A673 (cell line): ENCODE data around the gene PER3. TPM values are rescaled to one million over a fixed set of nuclear protein-coding genes. Genes with fewer than 3 reads are reported as not detected.

Experiments
- BruUV-seq: library from RNA; stranded (reverse); fragments of 400-500 nt; replicated peaks from 2 replicates; lab custom pipeline; 2021; lab: Mats Ljungman, UMichigan
- CTCF ChIA-PET: fragments of 300-600 bp; sonication (Branson Sonifier 250); formaldehyde crosslinking; loops from one replicate; lab custom pipeline; 2022; ENCODE audit warnings: antibody characterized with exemption; lab: Charles Lee
- POLR2A ChIA-PET: fragments of 300-600 bp; sonication (Branson Sonifier 250); formaldehyde crosslinking; loops from one replicate; lab custom pipeline; 2022; ENCODE audit warnings: antibody characterized with exemption; ENCODE audit not compliant: low non-redundant PET; lab: Charles Lee
- DNase-seq: peaks from one replicate; pipeline ENCODE4 v3.0.0-alpha.2; 2015; ENCODE audit warnings: low spot score
- H3K27ac ChIP-seq: fragments of 200-600 bp; sonication (generic); 2 replicates; pipeline ENCODE4 v1.5.1; 2016; ENCODE audit warnings: mixed run types, low read depth, mild to moderate bottlenecking, mixed read lengths, antibody characterized with exemption, low read length; ENCODE audit not compliant: poor library complexity, severe bottlenecking
- H3K27me3 ChIP-seq: fragments of 200-600 bp; sonication (generic); replicated peaks from 2 replicates; pipeline ENCODE4 v1.6.1; 2017; ENCODE audit warnings: mixed run types, low read depth, mild to moderate bottlenecking, mixed read lengths, antibody characterized with exemption, low read length; ENCODE audit not compliant: insufficient read depth, poor library complexity
- H3K36me3 ChIP-seq: fragments of 200-600 bp; sonication (generic); 2 replicates; pipeline ENCODE4 v1.6.1; 2016; ENCODE audit warnings: mixed run types, mild to moderate bottlenecking, mixed read lengths, antibody characterized with exemption, low read length; ENCODE audit not compliant: insufficient read depth, poor library complexity, severe bottlenecking
- H3K4me1 ChIP-seq: fragments of 200-600 bp; sonication (generic); 2 replicates; pipeline ENCODE4 v1.6.1; 2017; ENCODE audit warnings: mixed run types, mild to moderate bottlenecking, mixed read lengths, antibody characterized with exemption, low read length; ENCODE audit not compliant: insufficient read depth, poor library complexity, severe bottlenecking
- H3K4me3 ChIP-seq: fragments of 200-600 bp; sonication (generic); 2 replicates; pipeline ENCODE4 v1.5.1; 2016; ENCODE audit warnings: low read depth, mixed run types, mild to moderate bottlenecking, mixed read lengths, low read length; ENCODE audit not compliant: poor library complexity, severe bottlenecking
- H3K9me3 ChIP-seq: fragments of 200-600 bp; sonication (generic); 2 replicates; pipeline ENCODE4 v1.6.1; 2016; ENCODE audit warnings: mixed run types, low read depth, mild to moderate bottlenecking, mixed read lengths, antibody characterized with exemption, low read length; ENCODE audit not compliant: poor library complexity, severe bottlenecking
- CTCF ChIP-seq: fragments of 300-800, 200-600 bp; sonication (generic); conservative IDR thresholded peaks from 2 replicates; pipeline ENCODE4 v1.5.1; 2017; ENCODE audit warnings: low read depth, mild to moderate bottlenecking, antibody characterized with exemption, low read length, moderate library complexity, mixed read lengths
- EZH2 ChIP-seq: fragments of 200-600 bp; sonication (generic); IDR thresholded peaks from 2 replicates; pipeline ENCODE4 v1.6.1; 2017; ENCODE audit warnings: borderline replicate concordance, low read depth, mild to moderate bottlenecking, mixed read lengths, antibody characterized with exemption, low read length; ENCODE audit not compliant: poor library complexity, severe bottlenecking
- intact Hi-C: fragments of 100-400 bp; cut with micrococcal nuclease; formaldehyde crosslinking; loops from one replicate; pipeline ENCODE4 v1.10.0; 2022; ENCODE audit not compliant: unreplicated experiment
- total RNA-seq: library from RNA; stranded (reverse); gene quantifications from 2 replicates; pipeline ENCODE4 v1.2.3, GENCODE V29; 2021

The PER3 gene
- total RNA-seq, 1 experiment from 2014 or later = 4.1 TPM

GRCh38 chr1:7891804-7892203 is 107.7 kb downstream of the PER3 start:
- no peaks in the 10 kb centered on the region for H3K9me3 ChIP-seq
- TF ChIP-seq EZH2 (no peak), CTCF (no peak)
- no peaks in the 10 kb centered on the region for H3K27me3 ChIP-seq
- H3K27ac ChIP-seq = no peak overlapping the region
- no peak overlapping the region for H3K4me3 ChIP-seq
- no TSS peak for BruUV-seq
- no peak for DNase-seq
- H3K36me3 ChIP-seq = no peaks in the 10 kb centered on the region
- H3K4me1 ChIP-seq = peaks cover 7% of the 10 kb centered on the region
- intact Hi-C loops = no loop called here
- ChIA-PET CTCF (no interaction called here), POLR2A (no interaction called here)

DNA sequence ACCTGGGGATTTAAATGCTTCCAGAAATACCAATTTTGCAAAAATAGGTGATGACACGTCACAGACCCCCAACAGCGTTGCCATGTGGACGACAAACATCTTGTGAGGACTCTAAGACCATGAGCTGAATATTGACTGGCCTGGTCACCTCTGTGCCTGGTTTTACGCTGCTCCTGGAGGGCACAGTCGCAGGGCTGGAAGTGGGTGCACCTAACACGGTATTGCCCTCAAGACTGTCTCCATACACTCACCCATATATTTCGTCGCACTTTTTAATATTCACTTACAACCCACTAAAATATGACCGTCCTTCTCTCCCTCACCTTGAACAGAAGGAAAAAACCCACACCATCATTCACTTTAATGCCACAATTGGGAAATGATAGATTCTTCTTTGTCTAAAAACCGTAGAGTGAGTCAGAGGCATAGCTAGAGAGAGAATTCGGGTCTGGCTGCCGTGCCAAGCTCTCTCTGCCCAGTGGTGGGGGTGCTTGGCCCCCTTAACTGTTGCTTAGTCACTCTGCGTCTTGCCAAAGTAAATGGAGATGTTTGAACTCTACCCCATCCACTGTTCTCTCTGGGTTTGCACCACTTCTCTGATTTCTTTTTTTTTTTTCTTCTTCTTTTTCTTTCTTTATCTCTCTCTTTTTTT is 109.6 kb downstream of the PER3 start:
- Histone ChIP-seq H3K4me3 (no peak overlapping the region), H3K27me3 (no peaks in the 10 kb centered on the region), H3K4me1 (peaks cover 5% of the 10 kb centered on the region), H3K9me3 (no peaks in the 10 kb centered on the region), H3K27ac (no peak overlapping the region), H3K36me3 (no peaks in the 10 kb centered on the region)
- intact Hi-C loops = no loop called here
- ChIA-PET CTCF (no interaction called here), POLR2A (no interaction called here)
- TF ChIP-seq CTCF = no peak
- no peak for TF ChIP-seq EZH2
- no TSS peak for BruUV-seq
- DNase-seq = no peak

Other genes starting within 250 kb of the PER3 start
- 65.2 and 76.2 TPM in 2 replicates for gene VAMP3, start 13.0 kb upstream of the PER3 start, total RNA-seq
- gene UTS2, start 68.8 kb downstream of the PER3 start, total RNA-seq = 13.8 and 31.0 TPM in 2 replicates
- 1.4 and 1.8 TPM in 2 replicates for gene TNFRSF9, start 156.5 kb downstream of the PER3 start, total RNA-seq
- 352 and 358 TPM in 2 replicates for gene PARK7, start 177.4 kb downstream of the PER3 start, total RNA-seq
- gene ERRFI1, start 242.0 kb downstream of the PER3 start, total RNA-seq = 36.2 and 44.4 TPM in 2 replicates